A549 (cell line): Measurements from ENCODE around the gene SLC18A3. TPM values are rescaled to one million over a fixed set of nuclear protein-coding genes. Genes with fewer than 3 reads are reported as not detected.

Experiments
- ATAC-seq, 2 experiments: fragments of 200-7000 bp in 1 of 2; fragments of >200 bp in 1 of 2; cut with Nextera tagmentation in 1 of 2; cut with Tn5 transposase in 1 of 2; 3 replicates each; pipeline versions ENCODE4 v1.8.0 to v1.9.1; 2018 to 2020; ENCODE audit warnings: mild to moderate bottlenecking in 1 of 2, moderate library complexity in 1 of 2
- CTCF ChIA-PET: fragments of 300-600 bp; sonication (Branson Sonifier 250); formaldehyde crosslinking; extraction: SDS; loops from one replicate; lab custom pipeline; 2021; ENCODE audit warnings: antibody characterized with exemption, inconsistent platforms; lab: Yijun Ruan, JAX
- POLR2A ChIA-PET: fragments of 350-600 bp; formaldehyde crosslinking; extraction: SDS; loops from one replicate; lab custom pipeline; 2021; ENCODE audit warnings: antibody characterized with exemption, inconsistent platforms; lab: Yijun Ruan, JAX
- DNase-seq, 2 experiments: peaks; one replicate each; pipeline versions ENCODE4 v3.0.0 to v3.0.0-alpha.2; 2011 to 2016; ENCODE audit warnings: low read depth in 1 of 2, low spot score in 1 of 2
- FAIRE-seq: peaks from 2 replicates; lab custom pipeline; 2011; peaks lifted over from hg19 to GRCh38; lab: Jason Lieb, UNC
- H3K27ac ChIP-seq, 2 experiments: fragments of >200 bp; sonication (Bioruptor Twin); formaldehyde crosslinking; 3 replicates each; pipeline ENCODE4 v1.5.1; 2016 to 2017
- H3K4me1 ChIP-seq: fragments of >200 bp; sonication (Bioruptor Twin); formaldehyde crosslinking; 3 replicates; pipeline ENCODE4 v1.6.1; 2016
- H3K4me2 ChIP-seq: fragments of >200 bp; sonication (Bioruptor Twin); formaldehyde crosslinking; 3 replicates; pipeline ENCODE4 v1.6.1; 2016
- H3K4me3 ChIP-seq: fragments of >200 bp; sonication (Bioruptor Twin); formaldehyde crosslinking; 3 replicates; pipeline ENCODE4 v1.5.1; 2016
- H3K9me3 ChIP-seq: fragments of >200 bp; sonication (Bioruptor Twin); formaldehyde crosslinking; 3 replicates; pipeline ENCODE4 v1.6.1; 2016
- CEBPB ChIP-seq, 2 experiments: fragments of >200 bp in 1 of 2; sonication (Bioruptor Twin) in 1 of 2; formaldehyde crosslinking in 1 of 2; IDR thresholded peaks; 2 replicates each; pipeline ENCODE4 v1.6.1; 2012 to 2016
- CHD2 ChIP-seq: fragments of 150-350 bp; IDR thresholded peaks from 2 replicates; pipeline ENCODE4 v1.6.1; 2014; ENCODE audit warnings: low read length; ENCODE audit not compliant: partially characterized antibody
- E2F6 ChIP-seq: IDR thresholded peaks from 2 replicates; pipeline ENCODE4 v1.6.1; 2012; ENCODE audit warnings: low read depth, borderline replicate concordance
- EHMT2 ChIP-seq: fragments of 200-600 bp; sonication (generic); IDR thresholded peaks from 2 replicates; pipeline ENCODE4 v1.6.1; 2016; ENCODE audit warnings: antibody characterized with exemption, low read depth, mild to moderate bottlenecking, moderate library complexity
- ELK1 ChIP-seq: fragments of 150-350 bp; IDR thresholded peaks from 2 replicates; pipeline ENCODE4 v1.6.1; 2014; ENCODE audit warnings: low read depth, mild to moderate bottlenecking, low read length
- FOSL2 ChIP-seq, 2 experiments: fragments of 450-650 bp in 1 of 2; fragments of >200 bp in 1 of 2; sonication (Bioruptor Twin) in 1 of 2; formaldehyde crosslinking; IDR thresholded peaks; 2 replicates each; pipeline versions ENCODE4 v1.5.0 to v1.6.1; 2016 to 2020; ENCODE audit warnings: mild to moderate bottlenecking in 1 of 2, moderate library complexity in 1 of 2
- HES2 ChIP-seq: fragments of >200 bp; sonication (Bioruptor Twin); formaldehyde crosslinking; IDR thresholded peaks from 2 replicates; pipeline ENCODE4 v1.6.1; 2016
- HEYL ChIP-seq: fragments of 250-450 bp; sonication (Bioruptor Pico); IDR thresholded peaks from 2 replicates; pipeline ENCODE4 v1.8.0; 2021; ENCODE audit warnings: mild to moderate bottlenecking, moderate library complexity
- HMGXB4 ChIP-seq: fragments of 250-450 bp; sonication (Bioruptor Pico); IDR thresholded peaks from 2 replicates; pipeline ENCODE4 v1.5.0; 2021; ENCODE audit warnings: mild to moderate bottlenecking, moderate library complexity, borderline replicate concordance
- JUNB ChIP-seq: fragments of >200 bp; sonication (Bioruptor Twin); formaldehyde crosslinking; IDR thresholded peaks from 2 replicates; pipeline ENCODE4 v1.6.1; 2016
- MYC ChIP-seq: IDR thresholded peaks from 2 replicates; pipeline ENCODE4 v1.6.1; 2012; ENCODE audit warnings: mild to moderate bottlenecking, inconsistent platforms, low read length, improper control_type of control experiment, borderline replicate concordance
- PBX3 ChIP-seq: IDR thresholded peaks from 2 replicates; pipeline ENCODE4 v1.6.1; 2012
- POLR2A ChIP-seq: IDR thresholded peaks from 2 replicates; pipeline ENCODE4 v1.6.1; 2012; ENCODE audit warnings: mild to moderate bottlenecking, low read length
- RNF2 ChIP-seq: fragments of 200-600 bp; sonication (generic); IDR thresholded peaks from 2 replicates; pipeline ENCODE4 v1.6.1; 2016; ENCODE audit warnings: low read depth, mild to moderate bottlenecking, antibody characterized with exemption, moderate library complexity, borderline replicate concordance
- ZFP36 ChIP-seq: fragments of 450-650 bp; IDR thresholded peaks from 2 replicates; pipeline ENCODE4 v1.6.1; 2014; ENCODE audit warnings: borderline replicate concordance; ENCODE audit not compliant: partially characterized antibody
- ZSCAN20 ChIP-seq: fragments of 250-450 bp; sonication (Bioruptor Pico); IDR thresholded peaks from 2 replicates; pipeline ENCODE4 v1.8.0; 2022; ENCODE audit warnings: mild to moderate bottlenecking, moderate library complexity
- whole genome bisulfite sequencing: methylation state at CpG from one replicate; pipeline ENCODE4 v1.1.6; 2017; ENCODE audit errors: missing lambda C conversion rate; 5-methylcytosine and 5-hydroxymethylcytosine counted together
- polyA minus RNA-seq: library from RNA; depleted of rRNA, polyadenylated mRNA; stranded (reverse); fragments of >200 nt; gene quantifications from 2 replicates; pipeline ENCODE4 v1.2.3, GENCODE V29; 2011; rRNA and poly(A)+ RNA removed
- polyA plus RNA-seq, 4 experiments: library from polyadenylated mRNA; depleted of rRNA in 3 of 4; stranded (reverse); fragments of >200 nt; fragmentation: RNase III in 1 of 4; extraction: RNeasy Plus Mini Kit Qiagen cat#74134 plus additional on column Dnase treatment in 1 of 4; gene quantifications; 2 replicates in 3 of 4; 3 replicates in 1 of 4; pipeline ENCODE4 v1.2.3, GENCODE V29; 2011 to 2017

The SLC18A3 gene
- polyA plus RNA-seq (2011; rRNA removed), result not detected in 2 replicates
- polyA plus RNA-seq (2012; cell fraction: cytosol; rRNA removed), result not detected in 2 replicates
- 0.02 TPM in 1 of 2 replicates, not detected in the other for polyA plus RNA-seq (2012; cell fraction: nucleus; rRNA removed)
- not detected in 3 replicates for polyA plus RNA-seq (2017; fragmentation: RNase III; extraction: RNeasy Plus Mini Kit Qiagen cat#74134 plus additional on column Dnase treatment)
- polyA minus RNA-seq, result not detected in 2 replicates

- ChIA-PET CTCF (no interaction called here), POLR2A (no interaction called here)
- H3K9me3 ChIP-seq, result no peaks in the 10 kb centered on the region
- TF ChIP-seq EHMT2, result no peak
- no peak for TF ChIP-seq E2F6
- no peak for TF ChIP-seq CHD2
- TF ChIP-seq ZSCAN20, result no peak
- TF ChIP-seq FOSL2 (IDR thresholded peaks at IDR 0.05), result no peak
- no peak for TF ChIP-seq FOSL2 (CRISPR knock-in tag; IDR thresholded peaks at IDR 0.05)
- TF ChIP-seq HMGXB4 (CRISPR knock-in tag), result no peak
- no peak for TF ChIP-seq CEBPB (IDR thresholded peaks at IDR 0.05)
- TF ChIP-seq ELK1, result no peak
- TF ChIP-seq ZFP36, result no peak
- TF ChIP-seq JUNB, result no peak
- TF ChIP-seq PBX3, result no peak
- no peak for TF ChIP-seq RNF2
- no peak for TF ChIP-seq POLR2A
- DNase-seq (no peak), FAIRE-seq (no peak), ATAC-seq (no peak)
- H3K4me3 ChIP-seq, result peak within 1 kb of the TSS; percentile 26; the same call in 2 of the 3 replicates
- H3K4me2 ChIP-seq, result peak within 1 kb of the TSS; percentile 67
- no peak within 1 kb of the TSS for H3K27ac ChIP-seq
- no peaks in the 10 kb centered on the region; the same call in 2 of the 3 replicates for H3K4me1 ChIP-seq
- 44% methylated on average over 19 of the region's 43 CpGs for WGBS
These were observed at the start of gene SLC18A3 for GRCh38 chr10:49610114-49610457. TSS of gene SLC18A3 (plus strand) at chr10:49610310. CDS start at chr10:49610741, 431 bp downstream.

GRCh38 chr10:49560526-49560925 lies 49.6 kb upstream of the SLC18A3 start:
- ChIA-PET CTCF (no interaction called here), POLR2A (no interaction called here)
- TF ChIP-seq HEYL (CRISPR knock-in tag) (no peak), PBX3 (no peak), HES2 (no peak), MYC (no peak), HMGXB4 (CRISPR knock-in tag) (no peak), CEBPB (IDR thresholded peaks at IDR 0.05) (no peak), CHD2 (no peak)
- Histone ChIP-seq H3K4me1 (no peaks in the 10 kb centered on the region), H3K4me3 (no peak overlapping the region), H3K9me3 (no peaks in the 10 kb centered on the region), H3K27ac (no peak overlapping the region), H3K4me2 (no peak overlapping the region)
- no peak for ATAC-seq
- WGBS, result 2% methylated on average over 2 of the region's 2 CpGs
- no peak for FAIRE-seq
- no peak for DNase-seq
